HepG2 (cell line): ENCODE results near the gene GSDMA. TPM values are rescaled to one million over a fixed set of nuclear protein-coding genes. Genes with fewer than 3 reads are reported as not detected.

Source experiments
- AFF4 ChIP-seq: sonication (generic); formaldehyde crosslinking; IDR thresholded peaks from 2 replicates; pipeline ENCODE4 v1.4.0; 2020; ENCODE audit warnings: missing genetic modification reagents
- ARNTL ChIP-seq: sonication (generic); formaldehyde crosslinking; IDR thresholded peaks from 2 replicates; pipeline ENCODE4 v1.4.0; 2020; ENCODE audit warnings: mild to moderate bottlenecking, missing genetic modification reagents
- HIVEP1 ChIP-seq: sonication (generic); formaldehyde crosslinking; IDR thresholded peaks from 2 replicates; pipeline ENCODE4 v1.4.0; 2020; ENCODE audit warnings: mild to moderate bottlenecking, missing genetic modification reagents
- MBD4 ChIP-seq: IDR thresholded peaks from 2 replicates; pipeline ENCODE4 v1.6.1; 2012; ENCODE audit warnings: low read length, inconsistent platforms, borderline replicate concordance
- MEIS2 ChIP-seq: sonication (generic); formaldehyde crosslinking; IDR thresholded peaks from 2 replicates; pipeline ENCODE4 v1.9.0; 2021; ENCODE audit warnings: mild to moderate bottlenecking, missing genetic modification reagents
- PHB2 ChIP-seq: fragments of 450-650 bp; IDR thresholded peaks from 2 replicates; pipeline ENCODE4 v1.6.1; 2018; ENCODE audit not compliant: partially characterized antibody
- RAD21 ChIP-seq: fragments of 450-650 bp; formaldehyde crosslinking; IDR thresholded peaks from 2 replicates; pipeline ENCODE4 v1.5.0; 2020; ENCODE audit warnings: mild to moderate bottlenecking
- SCMH1 ChIP-seq: sonication (generic); formaldehyde crosslinking; IDR thresholded peaks from 2 replicates; pipeline ENCODE4 v1.9.0; 2021; ENCODE audit warnings: missing genetic modification reagents, mild to moderate bottlenecking, borderline replicate concordance
- SIX1 ChIP-seq: sonication (generic); formaldehyde crosslinking; IDR thresholded peaks from 2 replicates; pipeline ENCODE4 v1.4.0; 2020; ENCODE audit warnings: missing genetic modification reagents, borderline replicate concordance
- SMARCC2 ChIP-seq: fragments of 450-650 bp; IDR thresholded peaks from 2 replicates; pipeline ENCODE4 v1.6.1; 2017; ENCODE audit warnings: antibody characterized with exemption, mild to moderate bottlenecking
- SRSF1 ChIP-seq: fragments of 200-400 bp; formaldehyde crosslinking; optimal IDR thresholded peaks from 2 replicates; pipeline ENCODE3; 2017; ENCODE audit warnings: mild to moderate bottlenecking, low read depth, low read length, moderate library complexity
- SRSF9 ChIP-seq: fragments of 200-400 bp; formaldehyde crosslinking; IDR thresholded peaks from 2 replicates; pipeline ENCODE4 v1.6.1; 2018; ENCODE audit warnings: borderline replicate concordance, mild to moderate bottlenecking, low read depth, low read length; ENCODE audit not compliant: insufficient read depth, poor library complexity, severe bottlenecking
- TCF7 ChIP-seq: sonication (generic); IDR thresholded peaks from 2 replicates; pipeline ENCODE4 v1.6.1; 2016; ENCODE audit warnings: antibody characterized with exemption, low read depth
- TGIF2 ChIP-seq: IDR thresholded peaks from 2 replicates; pipeline ENCODE4 v1.6.1; 2016; ENCODE audit warnings: control low read depth, missing compliant biosample characterization
- ZBTB49 ChIP-seq: sonication (generic); formaldehyde crosslinking; IDR thresholded peaks from 2 replicates; pipeline ENCODE4 v1.4.0; 2020; ENCODE audit warnings: missing genetic modification reagents, borderline replicate concordance
- ZC3H13 ChIP-seq: sonication (generic); formaldehyde crosslinking; IDR thresholded peaks from 2 replicates; pipeline ENCODE4 v1.8.1; 2023; ENCODE audit warnings: mild to moderate bottlenecking, missing genetic modification reagents, moderate library complexity
- ZNF143 ChIP-seq: sonication (generic); formaldehyde crosslinking; IDR thresholded peaks from 2 replicates; pipeline ENCODE4 v1.4.0; 2020; ENCODE audit warnings: missing genetic modification reagents
- ZNF496 ChIP-seq: sonication (generic); formaldehyde crosslinking; IDR thresholded peaks from 2 replicates; pipeline ENCODE4 v1.8.1; 2023; ENCODE audit warnings: mild to moderate bottlenecking, moderate library complexity, missing genetic modification reagents; ENCODE audit not compliant: insufficient replicate concordance
- ZNF780A ChIP-seq: sonication (generic); formaldehyde crosslinking; IDR thresholded peaks from 2 replicates; pipeline ENCODE4 v1.8.0; 2022; ENCODE audit warnings: mild to moderate bottlenecking, missing genetic modification reagents, moderate library complexity
- ZNF790 ChIP-seq: sonication (generic); formaldehyde crosslinking; IDR thresholded peaks from 2 replicates; pipeline ENCODE4 v1.8.0; 2022; ENCODE audit warnings: missing genetic modification reagents, mild to moderate bottlenecking, borderline replicate concordance
- ZNF841 ChIP-seq: sonication (generic); formaldehyde crosslinking; IDR thresholded peaks from 2 replicates; pipeline ENCODE4 v1.8.1; 2023; ENCODE audit warnings: missing genetic modification reagents, borderline replicate concordance
- ZSCAN5A ChIP-seq: sonication (generic); formaldehyde crosslinking; IDR thresholded peaks from 2 replicates; pipeline ENCODE4 v1.8.0; 2022; ENCODE audit warnings: mild to moderate bottlenecking, missing genetic modification reagents, borderline replicate concordance
- polyA plus RNA-seq, 8 experiments: library from polyadenylated mRNA; depleted of rRNA in 3 of 8; stranded (reverse) in 7 of 8; unstranded in 1 of 8; fragments of >200 nt; fragmentation: Illumina TruSeq in 4 of 8; extraction: Trizol in 4 of 8; gene quantifications; 2 replicates each; pipeline versions ENCODE4 v1.2.1 to v1.2.3, GENCODE V29; 2011 to 2016; ENCODE audit warnings: low read depth in 4 of 8, missing spikeins in 1 of 8, mixed read lengths in 1 of 8; ENCODE audit not compliant: insufficient read depth in 1 of 8
- total RNA-seq, 5 experiments: library from RNA; depleted of rRNA; stranded (reverse); fragments of >200 nt; fragmentation: Illumina TruSeq; extraction: Trizol; gene quantifications; 2 replicates each; pipeline ENCODE4 v1.2.3, GENCODE V29; 2016; ENCODE audit warnings: low read depth in 1 of 5

Gene GSDMA
- total and polyA plus RNA-seq, 2 of the 13 experiments (the other 11 are each of a cell fraction or from before 2014, with no cell fraction given): not detected

GRCh38 chr17:39926588-39927100, 36.2 kb upstream of the GSDMA start (continued):
- TF ChIP-seq TCF7: no peak
- TF ChIP-seq ZNF841 (CRISPR knock-in tag): no peak
- no peak for TF ChIP-seq ZNF496 (CRISPR knock-in tag)
- TF ChIP-seq SRSF1: peak; percentile 57
- TF ChIP-seq SIX1 (CRISPR knock-in tag): no peak; the same call in 1 of the 2 replicates
- TF ChIP-seq ZSCAN5A: no peak
- 0 out of 2 replicates have a peak, but pooled peaks have one; percentile 29 for TF ChIP-seq ZNF143 (CRISPR knock-in tag)
- TF ChIP-seq ZNF780A (CRISPR knock-in tag): no peak
- TF ChIP-seq AFF4 (CRISPR knock-in tag): no peak
- TF ChIP-seq ARNTL: peak; percentile 34
- TF ChIP-seq ZBTB49 (CRISPR knock-in tag): no peak
- TF ChIP-seq ZC3H13 (CRISPR knock-in tag): peak; percentile 31; the same call in 1 of the 2 replicates
- TF ChIP-seq MBD4: no peak
- no peak for TF ChIP-seq SRSF9
- TF ChIP-seq ZNF790 (CRISPR knock-in tag): no peak
- TF ChIP-seq TGIF2: peak; percentile 55
- TF ChIP-seq SMARCC2: no peak
- no peak for TF ChIP-seq RAD21 (CRISPR knock-in tag)
- no peak; the same call in 1 of the 2 replicates for TF ChIP-seq MEIS2 (CRISPR knock-in tag)
- TF ChIP-seq SCMH1: no peak
- no peak for TF ChIP-seq PHB2
- TF ChIP-seq HIVEP1 (CRISPR knock-in tag): peak; percentile 32; the same call in 1 of the 2 replicates
